Stimulated activated memory B cell treated with anti-CD40 and anti-IgM and Interleukin-4, amounts not matched to agents 10 μg/mL and 1 μg/mL and 100 μg/mL, for 72 hours (primary cell): ENCODE results near the gene DCTN2.
A peak's percentile ranks its signal among the peaks of the same experiment; 100 is the strongest.
"Not testable (repeated sequence)": the region's sequence is repeated elsewhere in the genome, so short reads cannot be mapped to it uniquely, and the experiment has no call there.

ENCODE experiments used
- ATAC-seq: fragments of 150-1000 bp; cut with Tn5 transposase; 2 replicates; pipeline ENCODE4 v1.10.0; 2021
- H3K27ac Mint-ChIP-seq: one replicate; pipeline ENCODE4 v1.8.0; 2022; ENCODE audit warnings: mild to moderate bottlenecking, mixed read lengths
- H3K27me3 Mint-ChIP-seq: one replicate; pipeline ENCODE4 v1.8.0; 2022; ENCODE audit warnings: mixed read lengths
- H3K36me3 Mint-ChIP-seq: one replicate; pipeline ENCODE4 v1.8.0; 2022; ENCODE audit warnings: mixed read lengths
- H3K4me1 Mint-ChIP-seq: one replicate; pipeline ENCODE4 v1.8.0; 2022; ENCODE audit warnings: mixed read lengths
- H3K4me3 Mint-ChIP-seq: one replicate; pipeline ENCODE4 v1.8.0; 2022; ENCODE audit warnings: mild to moderate bottlenecking, moderate library complexity, mixed read lengths
- H3K9me3 Mint-ChIP-seq: one replicate; pipeline ENCODE4 v1.8.0; 2022; ENCODE audit warnings: mixed read lengths

Gene DCTN2

GRCh38 chr12:57507796-57508195 lies 39.2 kb downstream of the DCTN2 start:
- not testable (repeated sequence) for ATAC-seq, H3K4me3 Mint-ChIP-seq, H3K9me3 Mint-ChIP-seq, H3K27ac Mint-ChIP-seq, H3K4me1 Mint-ChIP-seq, H3K27me3 Mint-ChIP-seq
- peaks cover 59% of the 10 kb centered on the region for H3K36me3 Mint-ChIP-seq

- not testable (repeated sequence) for H3K4me3 Mint-ChIP-seq, ATAC-seq, H3K9me3 Mint-ChIP-seq
Observed at GRCh38 chr12:57506541-57506940, 40.5 kb downstream of the DCTN2 start.

GRCh38 chr12:57502311-57502969 lies 44.6 kb downstream of the DCTN2 start:
- not testable (repeated sequence) for H3K4me3 Mint-ChIP-seq

More at GRCh38 chr12:57506541-57506940, 40.5 kb downstream of the DCTN2 start:
- not testable (repeated sequence) for H3K4me1 Mint-ChIP-seq, H3K27ac Mint-ChIP-seq, H3K27me3 Mint-ChIP-seq
- H3K36me3 Mint-ChIP-seq: peaks cover 56% of the 10 kb centered on the region

GRCh38 chr12:57500213-57500612 lies 46.8 kb downstream of the DCTN2 start:
- Mint-ChIP-seq H3K4me1 (peaks cover 17% of the 10 kb centered on the region), H3K4me3 (no peak overlapping the region), H3K27ac (no peak overlapping the region), H3K9me3 (no peaks in the 10 kb centered on the region), H3K27me3 (no peaks in the 10 kb centered on the region), H3K36me3 (peaks cover 74% of the 10 kb centered on the region)
- ATAC-seq: no peak

More at GRCh38 chr12:57502311-57502969, 44.6 kb downstream of the DCTN2 start:
- H3K9me3 Mint-ChIP-seq, H3K4me1 Mint-ChIP-seq, ATAC-seq, H3K27me3 Mint-ChIP-seq, H3K27ac Mint-ChIP-seq: not testable (repeated sequence)
- H3K36me3 Mint-ChIP-seq: peaks cover 67% of the 10 kb centered on the region

GRCh38 chr12:57498571-57498970 lies 48.4 kb downstream of the DCTN2 start:
- H3K4me1 Mint-ChIP-seq: peaks cover 17% of the 10 kb centered on the region
- H3K9me3 Mint-ChIP-seq: no peaks in the 10 kb centered on the region
- no peak overlapping the region for H3K4me3 Mint-ChIP-seq
- no peak for ATAC-seq
- peak overlapping the region; percentile 16 for H3K27ac Mint-ChIP-seq
- no peaks in the 10 kb centered on the region for H3K27me3 Mint-ChIP-seq
- H3K36me3 Mint-ChIP-seq: peaks cover 65% of the 10 kb centered on the region

DNA sequence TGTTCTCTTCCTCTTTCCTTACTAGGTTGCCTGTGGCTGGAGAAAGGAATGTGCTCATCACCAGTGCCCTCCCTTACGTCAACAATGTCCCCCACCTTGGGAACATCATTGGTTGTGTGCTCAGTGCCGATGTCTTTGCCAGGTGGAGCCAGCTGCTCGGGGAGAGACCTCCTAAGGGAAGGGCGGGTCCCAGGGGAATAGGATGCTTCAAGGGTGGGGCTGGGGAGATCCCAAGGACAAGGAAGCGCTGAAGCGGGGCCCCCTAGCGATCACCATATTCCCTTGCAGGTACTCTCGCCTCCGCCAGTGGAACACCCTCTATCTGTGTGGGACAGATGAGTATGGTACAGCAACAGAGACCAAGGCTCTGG lies 48.9 kb downstream of the DCTN2 start:
- Mint-ChIP-seq H3K4me3 (no peak overlapping the region), H3K27ac (peak overlapping the region; percentile 16), H3K36me3 (peaks cover 61% of the 10 kb centered on the region), H3K9me3 (no peaks in the 10 kb centered on the region), H3K27me3 (no peaks in the 10 kb centered on the region), H3K4me1 (peaks cover 17% of the 10 kb centered on the region)
- no peak for ATAC-seq

DNA sequence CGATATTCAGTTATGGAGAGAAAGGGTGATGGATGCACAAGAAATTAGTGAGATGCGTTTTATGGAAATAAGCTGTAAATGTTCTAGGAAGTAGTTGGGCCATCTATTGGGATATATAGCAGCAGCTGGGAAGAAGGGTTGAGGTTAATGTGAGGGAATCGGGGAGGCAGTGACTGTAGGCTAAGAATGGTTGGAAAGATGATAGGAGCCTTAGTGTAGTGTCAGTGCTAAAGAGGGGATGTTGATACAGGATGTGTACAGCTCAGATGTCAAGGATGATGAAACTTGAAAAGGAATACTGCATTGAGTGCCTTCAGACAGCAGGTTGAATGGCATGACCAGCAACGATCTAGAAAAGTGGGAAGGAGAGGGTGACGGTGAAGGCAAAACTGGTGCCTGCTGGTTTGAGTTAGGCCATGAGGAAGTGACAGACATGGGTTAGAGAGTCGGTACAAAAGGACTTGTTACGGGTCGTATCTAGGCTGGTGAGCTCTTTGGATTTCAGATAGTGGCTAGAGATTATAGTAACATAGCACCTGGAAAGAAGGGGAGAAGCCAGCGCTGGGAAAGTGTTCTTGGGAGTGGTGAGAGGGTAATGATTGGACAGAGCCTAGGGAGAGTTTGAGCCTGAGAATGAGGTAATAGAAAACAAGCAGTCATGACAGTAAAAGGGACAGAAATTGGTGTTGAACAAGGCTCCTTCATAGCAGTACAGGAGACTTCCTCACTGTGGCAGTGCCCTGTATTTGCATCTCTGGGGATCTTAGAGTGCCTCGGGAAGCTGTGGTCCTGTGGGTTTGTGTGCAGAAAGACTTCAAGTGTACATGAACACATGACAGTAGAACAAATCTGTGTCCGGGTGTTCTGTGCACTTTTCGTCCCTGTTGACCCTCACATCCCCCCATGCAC lies 49.5 kb downstream of the DCTN2 start:
- ATAC-seq: no peak
- H3K9me3 Mint-ChIP-seq: no peaks in the 10 kb centered on the region
- H3K4me1 Mint-ChIP-seq: peaks cover 17% of the 10 kb centered on the region
- H3K27ac Mint-ChIP-seq: peak overlapping the region; percentile 16
- H3K27me3 Mint-ChIP-seq: no peaks in the 10 kb centered on the region
- H3K36me3 Mint-ChIP-seq: peaks cover 62% of the 10 kb centered on the region
- no peak overlapping the region for H3K4me3 Mint-ChIP-seq

DNA sequence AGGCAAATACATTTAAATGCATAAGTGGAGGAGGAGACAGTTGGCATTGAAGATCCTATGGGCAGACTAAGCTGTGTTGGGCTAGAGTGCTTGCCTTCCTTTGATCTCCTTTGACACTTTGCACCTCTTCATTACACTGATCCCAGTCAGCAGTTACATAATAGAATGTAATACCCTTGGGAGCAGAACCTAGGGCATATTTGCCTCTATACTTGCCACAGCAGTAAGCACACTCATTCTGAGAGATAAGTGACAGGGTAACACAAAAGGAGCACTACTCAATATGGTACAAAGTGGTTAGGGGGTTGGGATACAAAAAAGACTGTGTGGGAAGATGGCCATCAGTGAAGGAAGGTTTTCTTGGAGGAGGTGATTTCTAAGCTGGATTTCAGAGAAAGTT lies 50.2 kb downstream of the DCTN2 start:
- ATAC-seq: no peak
- H3K27me3 Mint-ChIP-seq: no peaks in the 10 kb centered on the region
- peaks cover 17% of the 10 kb centered on the region for H3K4me1 Mint-ChIP-seq
- H3K27ac Mint-ChIP-seq: peak overlapping the region; percentile 16
- H3K36me3 Mint-ChIP-seq: peaks cover 63% of the 10 kb centered on the region
- no peaks in the 10 kb centered on the region for H3K9me3 Mint-ChIP-seq
- no peak overlapping the region for H3K4me3 Mint-ChIP-seq

GRCh38 chr12:57495051-57495701 lies 51.8 kb downstream of the DCTN2 start:
- not testable (repeated sequence) for H3K9me3 Mint-ChIP-seq, H3K27me3 Mint-ChIP-seq, H3K27ac Mint-ChIP-seq, H3K4me3 Mint-ChIP-seq
- H3K4me1 Mint-ChIP-seq: peaks cover 24% of the 10 kb centered on the region
- H3K36me3 Mint-ChIP-seq: peaks cover 61% of the 10 kb centered on the region
- peak; percentile 53 for ATAC-seq

- no peak for ATAC-seq
- Mint-ChIP-seq H3K9me3 (no peaks in the 10 kb centered on the region), H3K27ac (peak overlapping the region; percentile 10), H3K27me3 (no peaks in the 10 kb centered on the region), H3K4me1 (peaks cover 25% of the 10 kb centered on the region), H3K4me3 (no peak overlapping the region), H3K36me3 (peaks cover 51% of the 10 kb centered on the region)
Observed at GRCh38 chr12:57491393-57492280, 55.4 kb downstream of the DCTN2 start.

- Mint-ChIP-seq H3K27ac (no peak overlapping the region), H3K36me3 (peaks cover 43% of the 10 kb centered on the region), H3K9me3 (no peaks in the 10 kb centered on the region), H3K27me3 (no peaks in the 10 kb centered on the region), H3K4me3 (no peak overlapping the region), H3K4me1 (peaks cover 25% of the 10 kb centered on the region)
- no peak for ATAC-seq
Observed at GRCh38 chr12:57490126-57490525, 56.9 kb downstream of the DCTN2 start.

- peaks cover 43% of the 10 kb centered on the region for H3K36me3 Mint-ChIP-seq
- no peak for ATAC-seq
Observed at GRCh38 chr12:57489157-57489641, 57.8 kb downstream of the DCTN2 start.

GRCh38 chr12:57488402-57489156 lies 58.4 kb downstream of the DCTN2 start:
- Mint-ChIP-seq H3K9me3 (no peaks in the 10 kb centered on the region), H3K4me1 (peaks cover 26% of the 10 kb centered on the region), H3K4me3 (peak overlapping the region; percentile 98), H3K27me3 (no peaks in the 10 kb centered on the region), H3K27ac (peak overlapping the region; percentile 91), H3K36me3 (peaks cover 43% of the 10 kb centered on the region)
- ATAC-seq: no peak

More at GRCh38 chr12:57489157-57489641, 57.8 kb downstream of the DCTN2 start:
- Mint-ChIP-seq H3K27ac (peak overlapping the region; percentile 91), H3K4me1 (peaks cover 25% of the 10 kb centered on the region), H3K9me3 (no peaks in the 10 kb centered on the region), H3K4me3 (peak overlapping the region; percentile 98), H3K27me3 (no peaks in the 10 kb centered on the region)
